ENCODE measurements around the gene POC1B. TPM values are rescaled to one million over a fixed set of nuclear protein-coding genes. Genes with fewer than 3 reads are reported as not detected.

Gene POC1B
- 17.9 and 29.7 TPM in 2 replicates for total RNA-seq

GRCh38 chr12:89525824-89526770 lies at the start of gene POC1B:
TSS of gene POC1B (minus strand) at chr12:89526047. CDS start at chr12:89525895, 152 bp downstream.

GRCh38 chr12:89524541-89525304 lies 1.1 kb downstream of the POC1B start, which contains the start of gene GALNT4:
TSS of gene GALNT4 (minus strand) at chr12:89524796. CDS start at chr12:89524549, 247 bp downstream.

Other genes with a start within 250 kb of the POC1B start
- 123 and 158 TPM in 2 replicates for gene DUSP6, start 173.5 kb downstream of the POC1B start, total RNA-seq
- 7.2 and 13.2 TPM in 2 replicates for gene GALNT4, start 1.3 kb downstream of the POC1B start, total RNA-seq
- gene ATP2B1, start 182.8 kb upstream of the POC1B start, total RNA-seq = 90.3 and 138 TPM in 2 replicates

Data from nasal cavity respiratory epithelium epithelial cell of viscerocranial mucosa (primary cell).